Retina (tissue), 1 donor: Measurements from ENCODE around the gene HINT2.

Source experiments
- DNase-seq: peaks from one replicate; pipeline ENCODE4 v3.0.0-alpha.2; 2016

Gene HINT2

DNA sequence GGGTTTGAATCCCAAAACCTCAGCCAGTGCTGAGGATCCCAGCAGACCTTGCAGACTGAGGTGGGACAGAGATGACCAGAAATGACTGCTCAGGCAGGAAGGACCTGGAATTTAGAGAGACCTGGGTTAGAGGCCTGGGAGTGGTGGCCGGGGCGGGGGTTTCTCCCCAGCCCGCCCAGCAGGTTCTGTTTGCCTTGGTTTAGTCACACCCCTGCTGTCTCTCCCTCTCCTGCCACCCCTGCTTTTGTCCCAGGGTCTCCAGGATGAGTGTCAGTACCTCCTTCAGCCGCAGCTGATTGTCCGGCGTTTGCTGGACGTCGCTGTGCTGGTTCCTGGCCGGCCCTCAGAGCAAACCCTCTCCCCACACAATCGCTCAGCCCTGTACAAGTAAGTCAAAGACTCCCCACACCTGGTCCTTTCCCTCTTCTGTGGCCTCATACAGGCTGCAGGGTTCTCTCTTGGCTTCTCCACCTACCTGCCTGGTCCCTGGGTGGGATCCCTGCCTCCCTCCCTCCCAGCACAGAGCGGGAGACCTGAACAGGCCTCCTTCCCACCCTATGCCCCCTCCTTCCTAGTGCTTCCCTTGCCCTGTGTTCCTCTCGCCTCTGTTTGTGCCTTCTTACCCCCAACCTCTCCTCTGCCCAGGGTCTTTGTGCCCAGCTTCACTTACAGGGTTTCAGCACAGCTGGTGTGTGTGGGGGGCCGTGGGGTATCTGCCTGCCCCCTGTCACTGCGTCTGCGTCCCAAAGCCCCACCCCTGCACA is 26.2 kb upstream of the HINT2 start:
- no peak for DNase-seq

DNA sequence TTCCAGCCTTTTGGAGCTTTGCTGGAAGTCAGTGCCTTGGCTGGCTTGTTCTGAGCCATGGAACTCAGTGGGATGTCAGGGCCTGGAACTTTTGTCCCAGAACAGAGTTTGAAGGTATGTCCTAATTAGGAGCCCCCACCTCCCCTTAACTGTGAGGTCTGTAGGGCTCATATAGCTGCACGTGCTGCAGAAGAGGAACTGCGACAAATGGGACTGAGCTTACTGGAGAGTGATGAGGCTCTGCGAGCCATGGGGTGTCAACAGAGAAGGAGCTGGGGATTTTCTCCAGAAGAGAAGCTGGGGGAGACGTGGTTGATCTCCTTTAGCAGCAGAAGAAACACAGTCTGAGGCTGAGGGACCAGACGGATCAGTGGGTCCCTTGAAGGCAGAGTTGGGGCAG is 25.1 kb upstream of the HINT2 start:
- no peak for DNase-seq

DNA sequence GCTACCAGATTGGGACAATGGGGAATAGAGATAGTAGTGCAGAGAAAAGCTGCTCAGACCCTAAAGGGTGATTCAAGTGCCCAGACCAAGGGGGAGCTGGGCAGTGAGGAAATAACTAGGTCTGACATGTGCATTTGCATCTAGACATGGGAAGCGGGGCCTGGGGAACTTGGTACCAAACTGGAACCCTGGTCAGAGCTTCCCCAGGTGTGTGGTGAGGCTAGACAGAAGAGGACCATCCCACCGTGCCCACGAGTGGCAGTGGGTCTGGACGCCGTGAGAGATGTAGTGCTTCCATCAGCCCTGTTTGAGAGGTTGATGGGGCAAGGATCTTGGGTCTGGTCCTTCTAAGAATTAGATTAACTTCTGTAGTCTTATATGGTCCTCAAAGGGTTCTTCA is 21.8 kb upstream of the HINT2 start:
- no peak for DNase-seq

DNA sequence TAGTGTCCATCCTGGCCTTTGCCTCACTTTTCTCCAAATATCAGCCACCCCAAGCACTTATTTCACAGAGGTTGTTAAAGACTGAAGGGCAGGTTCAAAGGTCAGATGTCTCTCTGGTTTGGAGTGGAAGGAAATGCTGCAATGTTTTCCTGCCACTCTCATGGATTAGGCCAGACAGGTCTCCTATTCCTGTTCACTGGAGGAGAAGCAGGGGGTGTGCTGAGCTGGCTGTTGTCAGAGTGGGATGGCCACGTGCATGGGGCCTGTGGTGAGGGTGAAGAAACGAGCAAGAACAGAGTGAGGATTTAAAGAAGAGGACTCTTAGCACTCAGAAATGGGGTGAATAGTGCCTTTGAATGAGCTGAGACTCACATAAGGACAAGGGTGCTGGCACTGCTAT is 20.9 kb upstream of the HINT2 start:
- DNase-seq, result peak; percentile 38

DNA sequence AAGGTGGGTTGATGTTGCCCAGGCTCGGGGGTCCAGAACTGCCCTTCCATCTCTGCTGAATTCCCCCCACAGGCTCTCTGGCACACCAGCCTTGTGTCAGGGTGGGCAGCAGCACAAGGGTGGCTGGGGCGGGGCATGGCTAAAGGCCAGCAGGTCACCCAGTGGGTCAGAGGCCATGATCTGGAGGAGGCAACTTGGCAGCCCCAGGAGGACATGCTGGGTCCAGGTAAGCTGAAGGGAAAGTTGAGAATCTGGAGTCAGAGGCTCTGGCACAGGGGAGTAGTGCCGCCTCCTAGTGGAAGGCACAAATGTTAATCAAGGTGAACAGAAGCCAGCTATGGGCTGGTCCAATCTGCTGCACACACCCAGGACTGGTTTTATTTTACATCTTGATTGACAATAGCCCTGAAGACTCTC is 20.4 kb upstream of the HINT2 start:
- DNase-seq, result no peak

DNA sequence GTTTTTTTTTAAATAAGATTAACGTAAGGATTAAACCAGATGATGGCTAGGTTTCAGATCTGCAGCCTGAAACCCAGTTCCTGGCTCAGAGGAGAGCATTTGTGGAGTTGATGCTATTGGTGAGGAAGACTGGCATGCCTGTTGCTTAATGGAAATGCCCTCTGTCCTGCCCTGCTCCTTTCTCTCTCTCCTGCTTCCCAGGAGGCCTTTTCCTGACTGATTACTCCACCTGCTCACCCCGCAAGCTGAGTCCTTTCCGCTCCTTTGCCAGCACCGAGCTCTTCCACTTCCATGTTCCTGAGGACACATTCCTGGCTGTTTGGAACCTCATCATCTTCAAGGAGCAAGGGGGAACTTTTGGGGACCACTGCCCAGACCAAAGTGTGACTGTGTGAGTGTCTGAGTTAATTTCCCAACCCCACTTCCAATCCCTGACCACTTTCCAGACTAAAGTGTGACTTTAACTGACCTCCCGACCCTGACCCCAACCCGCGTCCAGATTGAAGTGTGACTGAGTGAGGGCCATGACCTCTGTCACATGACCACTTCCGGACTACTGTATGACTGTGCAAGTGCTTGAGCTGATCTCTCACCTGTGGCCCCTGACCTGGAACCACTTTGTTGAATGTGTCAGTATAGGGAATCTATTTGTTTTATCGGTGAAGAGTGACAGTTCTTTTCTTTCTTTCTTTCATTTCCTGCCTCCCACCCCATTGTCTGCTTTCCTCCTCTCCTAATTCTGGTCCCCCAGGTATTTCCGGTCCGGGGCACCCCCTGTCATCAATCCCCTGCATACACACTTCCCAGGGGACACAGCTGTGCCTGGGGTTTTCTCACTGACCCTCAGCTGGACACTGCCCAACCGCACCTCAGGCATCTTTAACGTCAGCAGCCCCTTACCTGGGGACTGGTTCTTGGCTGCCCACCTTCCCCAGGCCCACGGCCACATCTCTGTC is 19.7 kb upstream of the HINT2 start:
- DNase-seq, result no peak

DNA sequence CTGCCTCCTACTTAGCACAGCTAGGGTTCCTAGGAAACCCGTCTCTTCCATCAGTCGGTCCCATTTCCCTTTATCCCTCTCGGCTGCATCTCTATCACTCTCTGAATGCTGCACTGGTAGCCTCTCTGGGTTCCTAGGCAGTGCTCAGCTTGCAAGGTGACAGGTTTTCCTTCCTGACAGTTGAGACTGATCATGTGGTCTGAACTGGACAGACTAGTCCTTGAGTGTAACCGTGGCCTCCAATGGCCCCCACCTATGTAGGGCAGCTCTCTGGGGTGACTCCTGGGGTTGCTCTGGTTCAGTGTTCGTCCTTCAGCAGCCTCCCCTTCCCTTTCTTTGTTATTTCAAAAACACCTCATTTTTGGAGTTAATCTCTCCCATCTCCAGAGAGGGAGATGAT is 18.0 kb upstream of the HINT2 start:
- no peak for DNase-seq

DNA sequence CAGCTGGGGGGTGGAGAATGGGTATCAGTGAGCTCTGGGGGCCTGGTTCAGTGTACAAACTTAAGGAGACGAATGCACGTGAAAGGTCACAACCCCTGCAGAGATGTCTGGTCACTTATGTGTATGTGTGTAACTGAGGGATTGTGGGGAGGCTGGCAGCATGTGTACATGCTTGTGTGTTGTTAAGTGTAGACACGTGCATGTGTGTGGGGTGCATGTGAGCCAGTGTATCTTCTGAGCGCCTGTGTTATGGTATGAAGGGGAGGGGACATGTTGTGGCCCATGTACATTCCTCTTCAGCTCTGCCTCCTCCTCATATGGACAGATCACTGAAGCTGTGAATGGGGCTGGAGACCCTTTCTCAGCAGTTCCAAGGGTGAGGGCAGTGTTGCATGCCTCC is 16.2 kb upstream of the HINT2 start:
- DNase-seq, result no peak

DNA sequence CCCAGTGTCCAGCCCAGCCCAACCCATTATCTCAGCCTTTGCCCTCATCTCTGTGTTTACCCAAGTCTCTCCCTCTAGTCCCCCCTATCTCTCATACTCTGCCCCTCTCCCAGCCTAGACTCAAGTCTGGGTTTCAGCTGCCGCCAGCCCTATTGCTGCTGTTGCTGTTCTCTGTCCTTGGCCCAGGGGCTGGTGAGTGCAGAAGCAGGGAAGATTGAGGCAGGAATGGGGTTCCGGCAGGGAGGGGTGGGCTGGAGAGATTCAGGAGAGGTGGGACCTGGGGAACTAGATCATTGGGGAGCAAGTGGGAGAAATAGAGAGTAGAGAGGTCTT is 14.9 kb upstream of the HINT2 start:
- peak; percentile 41 for DNase-seq

DNA sequence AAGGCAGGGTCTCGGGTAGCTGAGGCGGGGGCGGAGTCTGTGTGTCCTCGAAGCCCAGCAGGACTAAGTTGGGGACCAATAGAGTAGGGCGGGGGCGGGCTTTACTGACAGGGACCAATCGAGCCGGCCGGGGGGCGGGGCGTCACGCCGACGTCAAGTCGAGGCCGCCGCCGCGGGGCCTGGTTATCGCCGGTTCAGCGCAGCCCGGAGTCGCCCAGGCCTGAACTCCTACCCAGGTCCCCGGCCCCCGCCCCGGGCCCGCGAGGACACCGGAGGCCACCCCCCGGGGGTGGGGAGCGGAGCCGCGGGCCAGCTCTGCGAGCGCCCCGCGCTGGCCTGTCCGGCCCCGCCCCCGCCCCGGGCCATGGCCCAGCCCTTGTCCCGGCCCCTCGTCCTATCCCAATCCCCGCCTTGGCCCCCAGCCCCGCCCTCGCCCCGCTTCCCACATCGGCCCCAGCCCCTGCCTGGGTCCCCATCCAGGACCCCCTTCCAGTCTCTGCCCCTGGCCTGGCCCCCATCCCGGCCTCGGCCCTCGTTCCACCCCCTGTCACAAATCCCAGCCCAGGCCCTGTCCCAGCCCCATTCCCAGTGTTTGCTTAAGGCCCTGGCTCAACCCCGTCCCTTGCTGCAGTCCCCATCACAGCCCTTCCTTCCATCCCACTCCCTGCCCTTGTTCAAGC is 14.4 kb upstream of the HINT2 start, which contains the start of gene TMEM8B:
TMEM8B (plus strand) TSS at position 145 of the 680 bp plus-strand sequence; CDS start at position 365, 220 bp downstream.
- no peak for DNase-seq

DNA sequence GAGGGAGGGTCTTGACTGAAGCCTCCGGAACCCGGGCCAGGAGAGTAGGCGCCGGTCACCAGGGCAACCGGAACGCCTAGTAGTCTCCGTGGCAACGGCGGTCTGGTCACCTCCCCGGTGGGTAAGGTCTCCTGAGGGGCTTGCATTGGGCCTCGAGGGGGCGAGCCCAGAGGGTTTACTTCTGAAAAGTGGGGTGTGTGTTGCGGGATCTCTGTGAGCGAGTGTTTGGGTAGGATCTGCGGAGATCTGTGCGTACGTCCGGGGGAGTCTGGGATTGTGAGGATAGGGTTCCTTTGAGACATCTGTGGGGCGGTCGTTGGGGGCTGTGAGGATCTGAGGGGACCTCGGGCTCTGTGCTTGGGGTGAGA is 13.9 kb upstream of the HINT2 start, which contains the start of gene FAM221B:
FAM221B (minus strand) TSS at position 17 of the 368 bp plus-strand sequence. CDS start 2,571 bp downstream, outside the sequence.
- DNase-seq, result peak; percentile 90

DNA sequence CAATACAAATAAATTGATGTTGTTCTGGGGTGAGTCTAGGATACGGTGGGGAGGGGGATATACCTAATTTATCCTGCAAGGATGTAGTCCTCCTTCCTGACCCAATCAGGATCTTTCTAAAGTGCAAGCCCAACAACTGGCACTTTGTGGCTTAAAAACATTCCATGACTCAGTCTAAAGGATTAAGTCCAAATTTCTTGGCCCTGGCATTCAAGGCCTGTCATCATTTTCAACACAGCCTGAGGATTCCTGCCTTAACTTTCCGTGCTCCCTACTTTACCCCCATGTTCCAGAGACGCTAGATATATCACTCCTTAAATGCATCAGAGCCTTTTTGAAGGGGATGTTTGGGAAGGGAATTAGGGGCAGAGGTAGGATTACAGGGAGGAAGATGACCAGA is 12.6 kb upstream of the HINT2 start:
- DNase-seq, result no peak

DNA sequence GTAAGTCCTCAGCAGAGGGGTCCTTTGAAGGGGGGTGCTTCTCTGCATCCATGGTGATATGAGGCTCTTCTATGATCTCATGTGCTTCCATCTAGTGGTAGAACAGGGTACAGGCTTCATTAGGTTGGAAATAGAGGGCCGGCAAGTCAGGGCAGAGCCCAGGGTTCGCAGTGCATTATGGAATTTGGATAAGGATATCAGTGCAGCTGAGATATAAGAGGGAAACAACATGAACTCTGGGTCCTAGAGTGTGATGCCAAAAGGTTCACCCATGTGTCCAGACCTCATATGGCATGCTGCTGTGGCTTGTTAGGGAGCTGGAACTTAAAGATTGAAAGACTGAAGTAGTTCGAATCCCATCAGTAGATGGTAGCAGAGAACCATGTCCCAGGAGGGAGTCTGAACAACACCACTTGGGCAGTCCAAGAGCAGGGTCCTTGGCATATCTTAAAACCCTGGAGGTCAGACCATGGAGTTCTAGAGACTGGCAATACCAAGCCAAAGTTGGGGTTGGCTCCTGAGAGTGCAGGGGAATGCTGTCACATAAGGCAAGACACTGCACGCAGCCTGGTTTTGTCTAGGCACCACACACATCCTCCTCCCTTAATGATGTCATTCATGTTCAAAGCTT is 11.3 kb upstream of the HINT2 start:
- DNase-seq, result peak; percentile 58

DNA sequence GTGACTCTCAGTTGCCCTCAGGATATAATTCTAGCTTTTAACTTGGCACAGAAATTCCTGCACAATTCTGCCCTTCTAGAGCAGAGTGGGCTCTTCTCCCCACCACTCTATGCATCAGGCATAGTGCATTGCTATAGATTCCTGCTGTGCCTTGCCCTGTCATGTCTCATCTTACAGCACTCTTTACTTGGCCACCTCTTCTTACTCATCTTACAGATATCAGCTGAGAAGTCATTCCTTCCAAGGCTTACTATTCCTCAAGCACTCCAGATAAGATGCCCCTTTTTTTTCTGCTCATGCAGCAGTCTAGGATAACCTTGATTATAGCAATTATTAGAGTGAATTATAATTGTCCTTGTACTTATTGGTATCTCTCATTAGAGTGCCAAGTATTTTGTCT is 8.1 kb upstream of the HINT2 start:
- no peak for DNase-seq

DNA sequence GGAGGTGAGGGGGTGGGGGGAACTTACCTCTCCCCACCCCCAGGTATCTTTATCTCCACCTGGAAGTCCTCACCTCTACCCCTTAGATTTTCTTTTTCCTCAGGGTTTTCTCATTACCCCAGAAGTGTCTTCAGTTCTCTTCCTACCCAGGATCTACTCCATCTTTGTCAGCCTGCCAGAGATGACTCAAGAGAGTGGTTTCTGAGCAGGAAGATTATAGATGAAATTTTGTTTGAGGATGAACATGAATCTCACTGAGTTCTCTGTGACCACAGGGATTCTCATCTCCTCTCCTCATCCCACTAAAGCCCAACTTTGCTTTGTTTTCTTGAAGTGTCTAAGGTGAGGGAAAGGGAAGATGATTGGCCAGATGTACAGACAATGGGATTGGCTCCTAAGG is 5.2 kb upstream of the HINT2 start:
- no peak for DNase-seq

DNA sequence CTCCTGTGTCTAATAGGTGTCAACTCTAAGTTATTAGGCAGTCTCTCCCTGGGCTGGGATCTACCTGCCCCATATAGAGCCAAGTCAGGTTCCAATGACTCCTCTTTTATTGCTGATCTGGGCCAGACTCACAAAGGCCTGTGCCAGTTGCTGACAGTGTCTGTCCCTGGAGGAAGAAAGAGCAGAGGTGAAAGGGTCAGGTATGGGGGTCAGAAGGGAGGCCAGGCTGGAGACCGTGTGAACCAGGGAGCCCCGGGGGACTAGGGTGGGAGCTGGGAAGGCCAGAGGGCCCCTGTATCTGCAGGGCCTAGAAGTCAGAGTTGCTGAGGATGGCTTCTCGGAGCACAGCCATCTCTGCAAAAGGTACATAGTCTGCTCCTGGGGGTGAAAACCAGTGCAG is 3.5 kb upstream of the HINT2 start:
- DNase-seq, result no peak

DNA sequence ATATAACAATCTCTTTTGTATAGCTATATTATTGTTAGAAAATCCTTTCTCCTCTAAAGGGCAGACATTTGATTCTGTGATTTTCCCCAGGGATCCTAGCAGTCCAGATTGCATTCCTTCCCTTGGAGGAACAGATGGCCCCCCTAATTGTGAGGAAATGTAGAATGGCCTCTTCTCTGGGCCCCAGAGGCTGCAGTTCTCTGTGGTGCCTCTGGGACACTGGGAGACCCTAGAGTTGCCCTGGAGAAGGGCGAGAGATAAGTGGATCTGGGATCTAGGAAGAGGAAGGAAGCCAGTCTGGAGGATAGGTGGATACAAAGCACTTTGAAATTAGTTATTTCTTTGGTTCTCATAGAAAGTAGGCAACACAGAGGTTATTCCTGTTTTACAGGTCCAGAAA is 1.9 kb upstream of the HINT2 start:
- no peak for DNase-seq

DNA sequence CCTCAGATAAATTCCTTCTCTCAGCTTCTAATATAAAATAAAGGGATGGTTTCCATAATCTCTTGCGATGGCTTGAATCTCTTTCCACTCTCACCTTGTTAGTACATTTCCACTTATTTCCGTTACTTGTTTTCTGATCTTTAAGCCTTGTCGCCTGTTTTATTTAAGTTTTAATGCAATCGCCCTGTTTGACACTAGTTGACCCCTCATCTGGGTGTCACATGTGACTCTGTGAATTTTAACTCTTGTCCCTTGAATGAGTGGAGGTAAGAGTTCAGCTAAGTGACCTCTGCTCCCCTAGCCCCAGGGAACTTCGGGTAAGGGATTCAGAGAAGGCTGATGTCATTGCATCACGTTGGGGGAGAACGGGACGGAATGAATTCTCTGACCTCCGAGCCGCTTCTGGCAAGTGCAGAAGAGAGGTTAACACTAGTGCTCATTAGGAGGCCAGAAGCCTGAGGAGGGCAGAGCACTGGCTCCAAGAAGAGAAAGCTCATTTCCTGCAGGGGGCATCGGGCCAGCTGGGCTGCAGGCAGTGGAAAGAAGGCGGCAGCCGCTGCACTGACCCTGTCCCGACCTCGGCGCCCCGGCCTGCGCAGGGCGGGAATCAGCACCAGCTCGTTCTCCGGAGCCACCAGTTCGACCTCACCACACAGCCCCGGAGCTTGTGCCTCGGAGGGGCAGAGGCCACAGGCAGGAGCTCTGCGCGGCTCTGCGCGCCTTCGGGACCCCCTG is 569 bp downstream of the HINT2 start:
- peak; percentile 90 for DNase-seq

DNA sequence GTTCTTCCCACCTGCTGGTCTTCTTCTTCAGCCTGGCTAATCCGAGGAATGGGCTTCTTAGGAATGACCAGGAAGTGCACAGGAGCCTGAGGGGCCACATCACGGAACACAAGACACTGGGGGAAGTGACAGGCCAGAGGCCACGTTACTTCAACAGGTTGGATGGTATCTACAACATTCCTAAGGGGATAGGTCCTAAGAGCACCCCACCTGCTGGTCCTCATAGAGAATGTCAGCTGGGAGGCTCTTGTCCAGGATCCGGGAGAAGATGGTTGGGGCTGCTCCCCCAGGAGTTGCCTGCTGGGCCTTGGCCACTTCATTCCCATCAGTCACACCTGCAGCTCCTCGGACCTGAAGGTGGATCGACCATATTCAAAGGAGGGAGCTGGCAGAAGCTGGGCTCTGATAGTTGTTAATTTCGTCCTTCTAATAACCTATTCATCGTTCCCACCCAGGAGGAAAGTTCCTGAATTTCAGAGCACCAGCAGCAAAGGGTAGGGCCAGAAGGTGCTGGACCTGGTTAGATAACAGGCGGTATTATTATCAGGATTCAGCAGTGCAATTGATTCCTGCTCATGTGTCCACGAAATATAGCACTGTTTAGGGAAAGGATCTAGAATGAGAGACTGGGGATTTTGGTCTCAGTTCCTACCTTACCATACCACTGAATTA is 1.3 kb downstream of the HINT2 start:
- no peak for DNase-seq

DNA sequence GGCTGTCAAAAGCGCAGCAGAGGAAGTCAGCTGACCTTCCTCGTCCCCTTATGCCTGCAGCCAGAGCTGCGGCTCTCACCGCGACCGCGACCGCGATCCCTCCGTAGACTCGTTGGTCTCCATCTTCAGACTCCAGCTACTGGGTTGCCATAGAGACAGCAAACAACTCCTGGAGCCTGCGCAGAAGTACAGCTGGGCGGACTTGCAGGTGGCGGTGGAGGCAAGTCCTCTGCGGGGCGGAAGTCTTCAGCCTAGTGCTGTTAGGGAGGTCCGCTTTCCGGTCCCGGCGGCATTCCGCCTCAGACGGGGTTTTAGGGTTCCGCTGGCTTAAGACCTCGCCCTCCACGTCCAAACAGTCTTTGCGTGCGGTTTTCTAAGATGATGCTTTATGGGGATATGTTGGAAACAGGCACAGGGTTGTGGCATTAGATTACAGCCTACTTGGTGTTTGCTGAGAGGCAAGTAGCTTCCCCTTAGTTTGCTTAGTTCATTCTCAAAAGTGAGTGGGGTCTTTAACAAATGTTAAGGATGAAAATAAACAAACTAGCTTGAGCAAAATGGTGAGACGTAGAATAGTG is 2.7 kb downstream of the HINT2 start, which contains the start of gene SPAG8:
SPAG8 (minus strand) TSS at position 238 of the 578 bp plus-strand sequence; CDS start at position 123, 115 bp downstream.
- DNase-seq, result peak; percentile 91
